GM19372 (cell line): ENCODE measurements around the gene KCNH6.

Experiments
- ATAC-seq: cut with Tn5 transposase; IDR thresholded peaks from one replicate; pipeline ENCODE4 v1.9.1; 2021; ENCODE audit warnings: mild to moderate bottlenecking, low read depth, moderate library complexity; ENCODE audit not compliant: unreplicated experiment

The KCNH6 gene, protein sequence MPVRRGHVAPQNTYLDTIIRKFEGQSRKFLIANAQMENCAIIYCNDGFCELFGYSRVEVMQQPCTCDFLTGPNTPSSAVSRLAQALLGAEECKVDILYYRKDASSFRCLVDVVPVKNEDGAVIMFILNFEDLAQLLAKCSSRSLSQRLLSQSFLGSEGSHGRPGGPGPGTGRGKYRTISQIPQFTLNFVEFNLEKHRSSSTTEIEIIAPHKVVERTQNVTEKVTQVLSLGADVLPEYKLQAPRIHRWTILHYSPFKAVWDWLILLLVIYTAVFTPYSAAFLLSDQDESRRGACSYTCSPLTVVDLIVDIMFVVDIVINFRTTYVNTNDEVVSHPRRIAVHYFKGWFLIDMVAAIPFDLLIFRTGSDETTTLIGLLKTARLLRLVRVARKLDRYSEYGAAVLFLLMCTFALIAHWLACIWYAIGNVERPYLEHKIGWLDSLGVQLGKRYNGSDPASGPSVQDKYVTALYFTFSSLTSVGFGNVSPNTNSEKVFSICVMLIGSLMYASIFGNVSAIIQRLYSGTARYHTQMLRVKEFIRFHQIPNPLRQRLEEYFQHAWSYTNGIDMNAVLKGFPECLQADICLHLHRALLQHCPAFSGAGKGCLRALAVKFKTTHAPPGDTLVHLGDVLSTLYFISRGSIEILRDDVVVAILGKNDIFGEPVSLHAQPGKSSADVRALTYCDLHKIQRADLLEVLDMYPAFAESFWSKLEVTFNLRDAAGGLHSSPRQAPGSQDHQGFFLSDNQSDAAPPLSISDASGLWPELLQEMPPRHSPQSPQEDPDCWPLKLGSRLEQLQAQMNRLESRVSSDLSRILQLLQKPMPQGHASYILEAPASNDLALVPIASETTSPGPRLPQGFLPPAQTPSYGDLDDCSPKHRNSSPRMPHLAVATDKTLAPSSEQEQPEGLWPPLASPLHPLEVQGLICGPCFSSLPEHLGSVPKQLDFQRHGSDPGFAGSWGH

GRCh38 chr17:63523253-63523855 lies at the start of gene KCNH6:
Gene KCNH6, plus strand, starts transcription at chr17:63523358. Its CDS starts 56 bp downstream, at chr17:63523414.
- ATAC-seq: no peak

- ATAC-seq: no peak
Observed at GRCh38 chr17:63474174-63474573, 49.0 kb upstream of the KCNH6 start.

DNA sequence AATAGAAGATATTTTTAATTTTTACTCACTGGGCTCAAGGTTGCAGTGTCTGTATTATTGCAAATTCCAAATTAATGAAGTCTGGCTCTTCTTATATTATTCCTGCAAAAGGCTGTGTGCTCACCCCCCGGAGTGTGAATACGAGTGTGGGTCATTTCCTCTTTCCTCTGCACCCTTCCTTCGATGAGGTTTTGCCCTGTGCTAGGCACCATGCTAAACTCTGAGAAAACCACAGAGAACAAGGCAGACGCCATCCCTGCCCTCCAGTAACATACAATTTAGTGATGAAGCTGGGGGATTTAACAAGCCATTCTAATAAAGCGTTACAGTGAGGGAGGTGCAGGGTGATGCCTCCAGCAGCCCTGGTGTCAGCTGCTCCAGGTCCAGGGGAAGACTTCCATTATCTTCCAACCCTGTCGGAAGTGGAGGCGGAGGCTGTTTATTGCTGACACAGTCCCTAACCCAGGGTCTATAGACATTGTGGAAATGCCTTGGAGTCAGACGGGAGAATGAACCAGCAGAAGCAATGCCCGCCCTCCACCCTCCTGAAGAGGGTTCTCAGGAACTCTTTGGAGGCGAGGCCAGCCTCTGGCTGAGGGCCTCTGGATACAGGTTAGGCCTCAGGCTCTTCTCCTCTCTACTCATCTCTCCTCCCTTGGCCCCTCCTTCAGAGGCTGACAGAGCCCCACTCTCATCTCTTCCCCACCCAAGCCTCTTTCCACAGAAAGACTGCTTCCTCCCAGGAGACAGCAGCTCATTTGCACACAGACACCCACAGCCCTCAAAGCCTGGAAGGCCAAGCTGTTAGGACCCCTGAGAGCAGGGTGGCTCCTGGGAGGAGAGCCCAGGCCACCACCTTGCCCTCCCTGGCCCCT lies 48.3 kb upstream of the KCNH6 start:
- ATAC-seq: no peak

DNA sequence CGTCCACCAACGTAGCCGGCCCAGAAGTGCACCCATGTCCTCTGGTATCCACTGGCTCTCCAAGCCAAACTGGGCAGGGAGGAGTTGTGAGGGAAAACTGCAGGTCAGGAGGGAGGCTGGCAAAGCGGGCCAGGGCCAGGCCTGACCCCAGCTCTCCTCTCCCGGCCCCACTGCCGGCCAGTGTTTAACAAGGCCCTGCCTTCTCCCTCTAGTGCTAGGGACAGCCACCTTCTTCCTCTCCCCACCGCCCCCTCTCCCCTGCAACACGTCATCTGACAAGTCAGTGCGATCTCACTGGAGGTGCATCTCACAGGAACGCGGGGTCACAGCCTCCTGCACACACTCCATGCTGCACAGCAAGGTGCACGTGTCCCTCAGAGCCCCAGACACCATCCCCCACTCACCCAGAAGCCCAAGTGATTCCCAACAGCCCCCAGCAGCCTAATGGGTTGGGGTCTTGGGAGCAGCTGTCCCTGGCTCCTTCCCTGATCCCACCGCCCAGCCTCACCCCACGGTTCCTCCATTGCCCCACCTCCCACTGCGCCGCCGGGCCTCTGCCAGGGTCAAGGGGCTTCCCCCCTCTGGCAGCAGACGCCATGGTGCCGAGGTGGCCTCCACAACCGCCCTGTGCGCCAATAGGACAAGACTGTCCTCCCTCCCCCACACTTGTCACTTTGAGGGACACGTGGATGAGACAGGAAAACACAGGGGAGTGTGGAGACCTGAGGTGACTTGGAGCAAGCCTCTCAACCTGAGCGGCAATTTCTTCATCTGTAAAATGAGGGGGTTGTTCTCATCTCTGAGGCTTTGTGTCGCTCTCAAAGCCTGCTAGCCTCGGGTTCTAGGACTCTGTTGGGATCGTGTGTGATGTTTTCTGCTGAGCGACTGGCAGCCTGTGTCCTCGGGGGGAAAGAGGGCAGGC lies 47.4 kb upstream of the KCNH6 start:
- ATAC-seq: no peak

GRCh38 chr17:63476459-63476853 lies 46.7 kb upstream of the KCNH6 start:
- no peak for ATAC-seq

GRCh38 chr17:63476854-63477479 lies 46.2 kb upstream of the KCNH6 start, which contains the start of gene ACE:
Gene ACE, plus strand, starts transcription at chr17:63477061. Its CDS starts 34 bp downstream, at chr17:63477095.
- ATAC-seq: no peak

- ATAC-seq: no peak
Observed at GRCh38 chr17:63477480-63478440, 45.4 kb upstream of the KCNH6 start.

- no peak for ATAC-seq
Observed at GRCh38 chr17:63478814-63479494, 44.2 kb upstream of the KCNH6 start.

DNA sequence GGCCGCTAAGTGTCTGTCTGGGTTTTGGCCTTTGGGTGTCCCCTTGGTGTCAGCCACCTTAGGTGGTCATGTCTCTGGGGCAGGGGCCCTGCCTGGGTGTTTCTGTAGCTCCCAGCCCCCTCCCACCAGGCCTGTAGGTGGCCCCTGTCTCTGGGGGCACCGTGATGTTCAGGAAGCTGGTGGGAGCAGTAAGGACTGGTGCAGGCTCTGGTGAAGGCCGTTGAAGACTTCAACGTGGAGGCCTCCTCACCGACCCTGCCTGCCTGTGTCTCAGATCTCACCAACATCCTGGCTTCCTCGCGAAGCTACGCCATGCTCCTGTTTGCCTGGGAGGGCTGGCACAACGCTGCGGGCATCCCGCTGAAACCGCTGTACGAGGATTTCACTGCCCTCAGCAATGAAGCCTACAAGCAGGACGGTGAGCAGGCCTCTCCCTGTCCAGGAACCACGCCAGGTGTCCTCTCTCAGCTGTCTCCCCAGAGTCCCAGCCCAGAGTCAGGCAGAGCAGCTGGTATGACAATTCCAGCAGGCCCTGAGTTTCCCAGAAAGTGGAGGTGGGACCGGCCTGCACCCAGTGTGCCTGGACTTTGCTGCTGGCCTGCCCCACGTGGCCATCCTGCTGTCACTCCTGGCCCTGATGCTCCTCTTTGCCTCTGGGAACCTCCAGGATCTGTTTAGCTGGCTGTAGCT lies 43.5 kb upstream of the KCNH6 start:
- ATAC-seq: no peak

GRCh38 chr17:63480192-63480784 lies 42.9 kb upstream of the KCNH6 start:
- no peak for ATAC-seq

- no peak for ATAC-seq
Observed at GRCh38 chr17:63480826-63481487, 42.2 kb upstream of the KCNH6 start.

DNA sequence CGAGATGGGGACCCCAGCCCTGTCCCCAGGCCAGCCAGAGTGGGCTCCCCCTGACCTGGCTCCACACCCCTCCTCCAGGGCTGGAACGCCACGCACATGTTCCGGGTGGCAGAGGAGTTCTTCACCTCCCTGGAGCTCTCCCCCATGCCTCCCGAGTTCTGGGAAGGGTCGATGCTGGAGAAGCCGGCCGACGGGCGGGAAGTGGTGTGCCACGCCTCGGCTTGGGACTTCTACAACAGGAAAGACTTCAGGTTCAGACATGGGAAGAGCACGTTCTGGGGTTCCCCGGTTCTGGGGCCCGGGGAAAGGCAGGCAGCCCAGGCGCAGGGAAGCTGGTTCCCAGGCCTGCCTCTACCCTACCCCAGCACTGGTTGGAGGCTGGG lies 41.7 kb upstream of the KCNH6 start:
- ATAC-seq: no peak

GRCh38 chr17:63482509-63482908 lies 40.6 kb upstream of the KCNH6 start:
- ATAC-seq: no peak

DNA sequence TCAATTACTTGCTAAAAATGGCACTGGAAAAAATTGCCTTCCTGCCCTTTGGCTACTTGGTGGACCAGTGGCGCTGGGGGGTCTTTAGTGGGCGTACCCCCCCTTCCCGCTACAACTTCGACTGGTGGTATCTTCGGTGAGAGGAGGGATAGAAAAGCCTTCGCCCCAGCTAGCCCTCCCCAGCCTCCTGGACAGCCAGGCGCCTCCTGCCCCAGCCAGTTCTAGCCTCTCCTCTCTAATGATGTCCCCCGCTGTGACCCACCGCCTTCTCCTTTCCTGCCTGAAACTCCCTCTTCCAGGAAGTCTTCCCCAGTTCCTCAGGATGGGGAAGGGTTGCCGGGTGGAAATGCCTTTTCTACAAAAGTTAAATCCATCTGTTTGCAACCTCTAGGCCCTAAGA lies 40.1 kb upstream of the KCNH6 start:
- ATAC-seq: no peak
